Measurements from ENCODE around the gene PARN.

GRCh38 chr16:14569213-14569612 lies 60.8 kb downstream of the PARN start:
- TF ChIP-seq POLR2AphosphoS5 (IDR thresholded peaks at IDR 0.05), result no peak
- no peak for TF ChIP-seq CTCF (IDR thresholded peaks at IDR 0.05)
- no peak for TF ChIP-seq POLR2A (IDR thresholded peaks at IDR 0.05)

Measured in prostate gland (tissue), 2 donors.